ENCODE measurements around the gene KDM7A.

DNA sequence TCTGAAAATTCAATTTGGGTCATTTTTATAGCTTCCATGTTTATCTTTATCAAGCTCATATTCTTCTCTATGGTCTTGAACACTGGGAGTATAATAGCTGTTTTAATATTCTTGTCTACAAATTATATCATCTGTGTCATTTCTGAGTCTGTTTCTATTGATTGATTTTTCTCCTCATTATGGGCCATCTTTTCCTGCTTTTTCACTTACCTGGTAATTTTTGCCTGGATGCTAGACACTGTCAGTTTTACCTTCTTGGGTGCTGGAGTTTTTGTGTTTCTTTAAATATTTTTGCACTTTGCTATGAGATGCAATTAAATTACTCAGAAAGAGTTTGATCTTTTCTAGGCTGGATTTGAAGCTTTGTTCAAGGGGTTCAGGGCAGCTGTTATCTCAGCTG lies 26.8 kb upstream of the KDM7A start:
- TF ChIP-seq, protein P1, sequence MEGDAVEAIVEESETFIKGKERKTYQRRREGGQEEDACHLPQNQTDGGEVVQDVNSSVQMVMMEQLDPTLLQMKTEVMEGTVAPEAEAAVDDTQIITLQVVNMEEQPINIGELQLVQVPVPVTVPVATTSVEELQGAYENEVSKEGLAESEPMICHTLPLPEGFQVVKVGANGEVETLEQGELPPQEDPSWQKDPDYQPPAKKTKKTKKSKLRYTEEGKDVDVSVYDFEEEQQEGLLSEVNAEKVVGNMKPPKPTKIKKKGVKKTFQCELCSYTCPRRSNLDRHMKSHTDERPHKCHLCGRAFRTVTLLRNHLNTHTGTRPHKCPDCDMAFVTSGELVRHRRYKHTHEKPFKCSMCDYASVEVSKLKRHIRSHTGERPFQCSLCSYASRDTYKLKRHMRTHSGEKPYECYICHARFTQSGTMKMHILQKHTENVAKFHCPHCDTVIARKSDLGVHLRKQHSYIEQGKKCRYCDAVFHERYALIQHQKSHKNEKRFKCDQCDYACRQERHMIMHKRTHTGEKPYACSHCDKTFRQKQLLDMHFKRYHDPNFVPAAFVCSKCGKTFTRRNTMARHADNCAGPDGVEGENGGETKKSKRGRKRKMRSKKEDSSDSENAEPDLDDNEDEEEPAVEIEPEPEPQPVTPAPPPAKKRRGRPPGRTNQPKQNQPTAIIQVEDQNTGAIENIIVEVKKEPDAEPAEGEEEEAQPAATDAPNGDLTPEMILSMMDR (IDR thresholded peaks at IDR 0.05 in 4 of 5, conservative IDR thresholded peaks at IDR 0.05 in 1 of 5): no peak
- TF ChIP-seq POLR2A (IDR thresholded peaks at IDR 0.05): no peak

Data from gastrocnemius medialis (tissue), 4 donors.